ENCODE measurements around the gene UCP2.

The UCP2 gene

DNA sequence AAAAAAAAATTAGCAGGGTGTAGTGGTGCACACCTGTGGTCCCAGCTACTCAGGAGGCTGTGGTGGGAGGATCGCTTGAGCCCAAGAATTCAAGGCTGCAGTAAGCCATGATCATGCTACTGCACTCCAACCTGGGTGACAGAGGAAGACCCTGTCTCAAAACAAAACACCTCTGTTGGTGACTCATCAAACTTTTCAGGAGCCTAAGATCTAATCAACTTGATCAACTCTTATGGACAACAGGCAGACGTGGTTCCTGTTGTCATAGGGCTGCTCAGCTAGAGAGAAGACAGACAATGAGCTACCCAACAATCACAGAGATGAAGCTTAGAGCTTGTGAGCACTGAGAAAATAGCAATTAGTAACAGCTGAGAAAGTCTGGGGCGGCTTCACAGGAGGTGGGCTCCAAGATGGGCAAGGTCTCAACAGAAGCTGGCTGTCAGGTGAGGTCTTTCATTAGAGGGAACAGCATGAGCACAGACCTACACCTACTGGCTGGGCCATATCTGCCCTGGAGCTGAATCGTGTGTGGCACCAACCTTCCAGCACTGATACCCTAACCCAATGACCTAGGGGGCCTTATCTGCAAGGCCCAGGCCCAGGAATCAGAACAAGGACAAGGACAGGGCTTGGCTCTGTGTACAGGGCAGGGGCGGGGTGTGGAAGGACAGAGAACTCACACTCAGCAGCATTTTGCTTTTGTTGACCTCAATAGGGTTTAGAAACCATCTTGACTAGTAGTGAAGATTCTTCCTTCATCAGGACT lies 33.5 kb upstream of the UCP2 start:
- DNase-seq (ENCODE audit: low read depth): no peak
- TF ChIP-seq, protein P1, sequence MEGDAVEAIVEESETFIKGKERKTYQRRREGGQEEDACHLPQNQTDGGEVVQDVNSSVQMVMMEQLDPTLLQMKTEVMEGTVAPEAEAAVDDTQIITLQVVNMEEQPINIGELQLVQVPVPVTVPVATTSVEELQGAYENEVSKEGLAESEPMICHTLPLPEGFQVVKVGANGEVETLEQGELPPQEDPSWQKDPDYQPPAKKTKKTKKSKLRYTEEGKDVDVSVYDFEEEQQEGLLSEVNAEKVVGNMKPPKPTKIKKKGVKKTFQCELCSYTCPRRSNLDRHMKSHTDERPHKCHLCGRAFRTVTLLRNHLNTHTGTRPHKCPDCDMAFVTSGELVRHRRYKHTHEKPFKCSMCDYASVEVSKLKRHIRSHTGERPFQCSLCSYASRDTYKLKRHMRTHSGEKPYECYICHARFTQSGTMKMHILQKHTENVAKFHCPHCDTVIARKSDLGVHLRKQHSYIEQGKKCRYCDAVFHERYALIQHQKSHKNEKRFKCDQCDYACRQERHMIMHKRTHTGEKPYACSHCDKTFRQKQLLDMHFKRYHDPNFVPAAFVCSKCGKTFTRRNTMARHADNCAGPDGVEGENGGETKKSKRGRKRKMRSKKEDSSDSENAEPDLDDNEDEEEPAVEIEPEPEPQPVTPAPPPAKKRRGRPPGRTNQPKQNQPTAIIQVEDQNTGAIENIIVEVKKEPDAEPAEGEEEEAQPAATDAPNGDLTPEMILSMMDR (IDR thresholded peaks at IDR 0.05; ENCODE audit: control insufficient read depth, extremely low read depth, insufficient read depth): no peak
- no peak overlapping the region for H3K4me3 ChIP-seq (ENCODE audit: low read depth, low read length)

DNA sequence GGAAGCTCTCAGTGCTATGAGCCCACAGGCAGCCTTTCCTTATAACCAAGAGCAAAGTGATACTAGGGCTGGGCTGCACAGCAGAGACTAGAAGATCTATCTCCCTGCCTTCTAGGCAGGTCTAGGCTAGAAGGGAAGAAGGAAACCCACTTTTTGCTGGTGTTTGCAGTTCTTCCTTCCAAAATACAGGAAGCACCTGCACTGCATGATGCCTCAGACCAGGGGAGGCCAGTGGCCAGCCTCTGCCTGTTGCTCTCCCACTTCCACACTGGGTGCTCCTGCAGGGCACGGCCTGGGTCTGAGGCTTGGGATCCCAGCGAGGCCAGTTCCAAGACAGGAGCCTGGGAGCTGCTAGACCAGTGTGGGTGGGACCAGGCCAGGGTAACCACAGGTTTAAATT lies 32.2 kb upstream of the UCP2 start:
- H3K4me3 ChIP-seq (ENCODE audit: low read depth, low read length): no peak overlapping the region
- TF ChIP-seq, protein P1 (IDR thresholded peaks at IDR 0.05; ENCODE audit: control insufficient read depth, extremely low read depth, insufficient read depth): no peak
- no peak for DNase-seq (ENCODE audit: low read depth)

DNA sequence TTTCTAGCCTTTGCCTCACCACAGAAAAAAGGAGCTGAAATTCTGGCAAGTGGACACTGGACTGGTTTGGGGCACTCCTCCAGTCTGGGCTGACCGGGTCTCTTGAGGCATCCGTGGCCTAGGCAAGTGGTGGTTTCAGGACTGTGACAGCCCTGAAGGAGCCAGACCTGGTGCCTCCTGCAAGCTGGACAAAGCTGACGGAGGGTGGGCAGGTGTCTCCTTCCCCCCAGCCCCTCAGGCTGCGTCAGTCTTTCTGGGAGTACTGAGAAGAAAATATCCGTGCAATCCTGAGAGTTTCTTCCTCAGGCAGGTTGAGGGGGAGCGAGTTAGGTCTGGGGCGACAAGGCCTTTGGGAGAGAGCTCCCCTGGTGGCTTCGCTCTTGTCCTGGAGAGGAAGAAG lies 30.5 kb upstream of the UCP2 start:
- no peak for DNase-seq (ENCODE audit: low read depth)
- no peak overlapping the region for H3K4me3 ChIP-seq (ENCODE audit: low read depth, low read length)
- TF ChIP-seq, protein P1 (IDR thresholded peaks at IDR 0.05; ENCODE audit: control insufficient read depth, extremely low read depth, insufficient read depth): no peak

DNA sequence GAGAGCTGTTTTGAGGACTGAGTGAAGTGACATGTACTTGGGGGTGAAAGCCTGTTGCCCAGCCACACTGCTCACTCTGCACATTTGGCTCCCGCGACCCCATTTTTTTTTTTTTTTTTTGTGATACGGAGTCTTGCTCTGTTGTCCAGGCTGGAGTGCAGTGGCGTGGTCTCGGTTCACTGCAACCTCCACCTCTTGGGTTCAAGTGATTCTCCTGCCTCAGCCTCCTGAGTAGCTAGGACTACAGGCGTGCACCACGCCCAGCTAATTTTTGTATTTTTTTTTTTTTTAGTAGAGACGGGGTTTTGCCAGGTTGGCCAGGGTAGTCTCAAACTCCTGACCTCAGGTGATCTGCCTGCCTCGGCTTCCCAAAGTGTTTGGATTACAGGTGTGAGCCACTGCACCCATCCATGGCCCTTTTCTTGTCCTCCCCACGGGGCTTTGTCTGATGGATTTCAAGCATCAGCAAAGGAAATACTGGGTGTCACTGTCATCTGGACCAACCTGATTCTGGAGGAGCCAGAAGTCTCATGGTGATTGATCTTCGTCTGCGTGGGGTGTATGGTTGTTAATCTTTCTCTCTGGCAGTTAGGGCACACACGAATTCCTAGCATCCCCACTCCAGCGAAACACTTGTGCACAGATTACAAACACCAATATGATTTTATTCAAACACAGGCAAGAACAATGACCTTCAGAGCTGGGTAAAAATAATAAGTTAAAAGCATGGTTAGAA lies 29.6 kb upstream of the UCP2 start:
- TF ChIP-seq, protein P1 (IDR thresholded peaks at IDR 0.05; ENCODE audit: control insufficient read depth, extremely low read depth, insufficient read depth): no peak
- no peak for DNase-seq (ENCODE audit: low read depth)
- no peak overlapping the region for H3K4me3 ChIP-seq (ENCODE audit: low read depth, low read length)

DNA sequence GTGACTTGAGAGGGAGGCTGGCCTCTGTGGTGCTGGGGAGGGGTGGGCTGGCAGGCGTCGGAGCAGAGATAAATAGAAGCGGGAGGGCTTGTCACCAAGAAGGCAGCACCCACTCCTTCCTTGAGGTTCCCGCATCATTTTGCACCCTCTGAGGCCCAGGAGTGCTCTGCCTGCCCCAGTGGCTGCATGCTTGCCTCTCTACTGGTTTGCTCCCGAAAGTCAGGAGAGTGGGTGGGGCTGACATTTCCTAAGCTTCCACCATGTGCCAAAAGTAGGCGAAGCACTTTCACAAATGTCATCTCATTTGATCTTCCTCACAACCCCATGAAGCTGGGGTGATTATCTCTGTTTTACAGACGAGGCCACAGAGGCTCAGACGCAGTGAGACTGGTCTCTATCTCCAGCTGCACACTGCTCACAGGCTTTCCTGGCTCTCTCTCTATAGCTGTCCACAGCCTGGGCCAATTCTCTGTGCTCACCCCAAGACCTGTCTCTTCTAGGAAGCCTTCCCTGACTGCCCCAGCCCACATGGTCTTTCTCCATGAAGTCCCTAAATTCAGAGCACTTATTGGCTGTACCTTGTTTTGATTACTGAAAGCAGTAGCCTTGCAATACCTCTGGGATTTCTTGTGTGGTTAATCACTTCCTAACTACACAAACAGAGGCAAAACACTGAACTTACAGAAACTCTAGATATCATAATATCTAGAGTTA lies 28.9 kb upstream of the UCP2 start:
- TF ChIP-seq, protein P1 (IDR thresholded peaks at IDR 0.05; ENCODE audit: control insufficient read depth, extremely low read depth, insufficient read depth): no peak
- DNase-seq (ENCODE audit: low read depth): no peak
- H3K4me3 ChIP-seq (ENCODE audit: low read depth, low read length): no peak overlapping the region

DNA sequence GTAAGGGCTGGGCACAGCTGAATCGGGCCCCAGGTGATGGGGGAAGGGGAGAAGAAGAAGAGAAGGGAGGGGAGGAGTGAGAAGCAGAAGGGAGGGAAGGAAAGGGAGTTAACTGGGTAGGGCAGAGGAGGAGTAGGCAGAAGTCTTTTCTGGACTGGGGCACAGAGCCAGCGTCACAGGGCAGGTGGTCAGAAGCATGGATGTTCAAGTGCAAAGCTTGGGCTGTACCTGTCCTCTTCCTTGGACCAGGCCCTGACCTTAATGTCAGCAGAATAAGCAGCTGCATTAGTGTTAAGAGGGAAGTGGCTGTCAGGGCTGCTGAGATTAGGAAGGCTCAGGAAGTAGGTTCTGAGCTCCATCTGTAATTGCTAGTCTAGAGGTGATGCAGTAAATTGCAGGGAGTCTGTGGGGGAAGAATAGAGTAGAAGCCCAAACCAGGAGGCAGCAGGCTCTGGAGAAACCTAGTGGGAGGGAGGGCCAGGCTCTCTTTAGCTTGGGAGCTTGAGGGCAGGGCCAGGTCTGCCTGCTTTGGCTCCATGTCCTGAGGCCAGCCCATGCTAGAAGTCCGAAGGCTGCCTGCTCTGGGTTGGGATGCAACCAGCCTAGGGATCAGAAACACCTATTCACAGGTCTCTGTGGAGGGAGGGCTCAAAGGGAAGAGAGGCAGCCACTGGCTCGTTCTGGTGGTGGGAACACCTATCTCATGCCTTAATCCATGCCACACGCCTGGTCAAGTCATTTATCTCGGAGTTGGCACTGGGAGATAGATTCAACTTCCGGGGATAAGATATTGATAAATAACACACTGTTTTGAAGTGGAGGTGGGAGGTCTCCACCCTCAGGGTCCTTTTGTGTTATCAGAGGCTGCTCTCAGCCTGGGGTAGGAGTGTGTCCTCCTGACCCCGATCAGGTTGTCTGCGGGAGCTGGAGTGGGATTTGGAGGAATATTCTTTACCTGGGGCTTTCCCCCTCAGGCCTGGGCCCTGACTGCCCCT lies 28.0 kb upstream of the UCP2 start:
- no peak overlapping the region for H3K4me3 ChIP-seq (ENCODE audit: low read depth, low read length)
- no peak for DNase-seq (ENCODE audit: low read depth)
- TF ChIP-seq, protein P1 (IDR thresholded peaks at IDR 0.05; ENCODE audit: control insufficient read depth, extremely low read depth, insufficient read depth): no peak

Measured in LNCaP clone FGC (cell line).